RPMI7951 (cell line): ENCODE measurements around the gene CIDEB. TPM values are rescaled to one million over a fixed set of nuclear protein-coding genes. Genes with fewer than 3 reads are reported as not detected.
A peak's percentile ranks its signal among the peaks of the same experiment; 100 is the strongest.

ENCODE experiments used
- DNase-seq: peaks from one replicate; pipeline ENCODE4 v3.0.0-alpha.2; 2012; ENCODE audit warnings: low read depth
- total RNA-seq: library from RNA; depleted of rRNA; stranded (reverse); fragments of >200 nt; shearing (Covaris generic); gene quantifications from 2 replicates; pipeline ENCODE4 v1.2.3, GENCODE V29; 2014

The CIDEB gene
- total RNA-seq, 1 experiment from 2014 or later = not detected

DNA sequence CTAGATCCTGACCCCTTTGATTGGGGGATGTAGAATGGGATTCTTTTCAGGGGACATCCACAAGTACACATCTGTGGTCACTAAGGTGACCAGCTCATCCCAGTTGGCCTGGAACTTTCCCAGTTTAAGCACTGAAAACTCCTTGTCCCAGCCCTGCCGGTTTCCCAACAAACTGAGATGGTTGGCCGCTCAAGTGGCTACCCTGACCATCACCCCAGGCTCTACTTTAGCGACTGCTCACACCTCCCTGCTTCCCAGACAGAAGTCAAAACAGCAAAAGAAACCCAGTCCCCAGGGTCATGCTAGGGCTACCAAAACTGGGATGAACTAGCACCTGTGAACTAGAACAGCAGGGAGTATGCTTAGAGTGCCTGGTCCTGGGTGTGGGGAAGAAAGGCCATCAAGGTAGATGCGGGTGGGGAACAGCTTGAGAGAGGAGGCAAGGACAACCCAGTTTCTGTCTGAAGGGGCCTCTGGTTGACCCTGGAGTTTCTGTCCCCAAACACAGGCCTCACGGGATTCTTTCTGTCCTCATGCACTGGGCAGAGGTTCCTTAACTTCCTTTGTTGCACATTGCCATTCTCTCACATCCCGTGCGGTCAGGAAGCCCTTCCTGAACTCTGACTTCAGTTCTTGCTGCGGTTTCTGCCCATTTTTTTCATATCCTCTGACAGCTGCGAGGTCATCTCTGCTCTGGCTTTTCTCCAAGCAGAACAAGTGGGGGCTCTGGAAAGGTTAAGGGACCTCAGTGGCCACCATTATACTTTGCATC lies 5.1 kb upstream of the CIDEB start:
- DNase-seq = peak; percentile 40

DNA sequence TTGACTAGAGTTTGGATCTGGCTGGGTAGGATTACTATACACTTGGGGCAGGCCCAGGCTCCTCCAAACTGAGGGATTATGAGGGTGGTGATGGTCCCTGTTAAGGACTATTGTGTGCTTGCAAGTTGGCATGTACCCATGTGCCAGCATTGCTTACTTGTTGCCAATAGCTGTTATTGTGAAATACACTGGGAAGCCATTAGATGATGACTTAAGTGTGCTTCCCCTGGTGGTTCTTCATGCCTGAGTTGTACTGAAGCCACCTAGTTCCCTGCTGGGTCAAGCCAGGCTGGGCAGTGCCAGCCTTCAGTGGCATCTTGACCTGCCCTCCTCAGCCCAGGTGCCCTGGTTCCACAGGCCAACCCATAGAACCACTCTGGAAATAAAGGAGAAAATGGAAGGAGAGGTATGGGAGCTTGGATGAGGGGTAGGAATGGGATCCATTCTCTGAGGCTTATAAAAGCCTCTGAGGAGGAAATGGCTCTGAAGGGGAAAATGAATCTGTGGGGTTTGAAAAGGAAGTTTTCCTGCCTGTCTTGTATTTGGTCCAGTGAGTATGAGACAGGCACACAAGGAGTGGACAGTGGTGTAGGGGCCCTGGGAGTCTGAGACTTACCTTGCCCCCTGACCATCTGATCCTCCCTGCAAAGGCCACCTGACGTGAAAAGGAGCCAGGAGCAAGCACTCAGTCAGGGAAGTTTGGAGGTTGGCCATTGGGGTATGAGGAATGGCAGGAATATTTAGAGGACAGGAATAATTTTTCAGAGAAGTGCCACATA lies 4.2 kb upstream of the CIDEB start:
- DNase-seq = no peak

DNA sequence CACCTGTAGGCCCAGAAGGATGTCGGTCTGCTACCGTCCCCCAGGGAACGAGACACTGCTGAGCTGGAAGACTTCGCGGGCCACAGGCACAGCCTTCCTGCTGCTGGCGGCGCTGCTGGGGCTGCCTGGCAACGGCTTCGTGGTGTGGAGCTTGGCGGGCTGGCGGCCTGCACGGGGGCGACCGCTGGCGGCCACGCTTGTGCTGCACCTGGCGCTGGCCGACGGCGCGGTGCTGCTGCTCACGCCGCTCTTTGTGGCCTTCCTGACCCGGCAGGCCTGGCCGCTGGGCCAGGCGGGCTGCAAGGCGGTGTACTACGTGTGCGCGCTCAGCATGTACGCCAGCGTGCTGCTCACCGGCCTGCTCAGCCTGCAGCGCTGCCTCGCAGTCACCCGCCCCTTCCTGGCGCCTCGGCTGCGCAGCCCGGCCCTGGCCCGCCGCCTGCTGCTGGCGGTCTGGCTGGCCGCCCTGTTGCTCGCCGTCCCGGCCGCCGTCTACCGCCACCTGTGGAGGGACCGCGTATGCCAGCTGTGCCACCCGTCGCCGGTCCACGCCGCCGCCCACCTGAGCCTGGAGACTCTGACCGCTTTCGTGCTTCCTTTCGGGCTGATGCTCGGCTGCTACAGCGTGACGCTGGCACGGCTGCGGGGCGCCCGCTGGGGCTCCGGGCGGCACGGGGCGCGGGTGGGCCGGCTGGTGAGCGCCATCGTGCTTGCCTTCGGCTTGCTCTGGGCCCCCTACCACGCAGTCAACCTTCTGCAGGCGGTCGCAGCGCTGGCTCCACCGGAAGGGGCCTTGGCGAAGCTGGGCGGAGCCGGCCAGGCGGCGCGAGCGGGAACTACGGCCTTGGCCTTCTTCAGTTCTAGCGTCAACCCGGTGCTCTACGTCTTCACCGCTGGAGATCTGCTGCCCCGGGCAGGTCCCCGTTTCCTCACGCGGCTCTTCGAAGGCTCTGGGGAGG lies 3.1 kb upstream of the CIDEB start, which contains the start of gene LTB4R:
Gene LTB4R, plus strand, starts transcription at position 857 of the 959 bp plus-strand sequence. CDS start 4,150 bp downstream, outside the sequence.
- DNase-seq = no peak

DNA sequence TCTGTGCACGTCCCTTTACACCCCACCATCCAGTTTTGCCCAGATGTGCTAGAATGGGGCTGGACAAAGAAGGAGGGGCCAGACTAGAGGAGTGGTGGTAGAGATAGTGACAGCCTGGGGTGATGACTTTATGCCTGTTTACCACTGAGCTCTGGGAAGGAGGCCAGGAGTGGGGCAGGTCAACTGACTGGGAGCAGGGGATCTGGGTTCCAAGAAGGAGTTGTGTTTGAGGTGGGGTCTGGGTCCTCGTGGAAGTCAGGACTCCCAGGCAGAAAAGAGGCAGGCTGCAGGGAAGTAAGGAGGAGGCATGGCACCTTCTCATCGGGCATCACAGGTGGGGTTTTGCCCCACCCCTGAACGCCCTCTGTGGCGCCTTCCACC lies 2.5 kb upstream of the CIDEB start:
- DNase-seq = no peak

DNA sequence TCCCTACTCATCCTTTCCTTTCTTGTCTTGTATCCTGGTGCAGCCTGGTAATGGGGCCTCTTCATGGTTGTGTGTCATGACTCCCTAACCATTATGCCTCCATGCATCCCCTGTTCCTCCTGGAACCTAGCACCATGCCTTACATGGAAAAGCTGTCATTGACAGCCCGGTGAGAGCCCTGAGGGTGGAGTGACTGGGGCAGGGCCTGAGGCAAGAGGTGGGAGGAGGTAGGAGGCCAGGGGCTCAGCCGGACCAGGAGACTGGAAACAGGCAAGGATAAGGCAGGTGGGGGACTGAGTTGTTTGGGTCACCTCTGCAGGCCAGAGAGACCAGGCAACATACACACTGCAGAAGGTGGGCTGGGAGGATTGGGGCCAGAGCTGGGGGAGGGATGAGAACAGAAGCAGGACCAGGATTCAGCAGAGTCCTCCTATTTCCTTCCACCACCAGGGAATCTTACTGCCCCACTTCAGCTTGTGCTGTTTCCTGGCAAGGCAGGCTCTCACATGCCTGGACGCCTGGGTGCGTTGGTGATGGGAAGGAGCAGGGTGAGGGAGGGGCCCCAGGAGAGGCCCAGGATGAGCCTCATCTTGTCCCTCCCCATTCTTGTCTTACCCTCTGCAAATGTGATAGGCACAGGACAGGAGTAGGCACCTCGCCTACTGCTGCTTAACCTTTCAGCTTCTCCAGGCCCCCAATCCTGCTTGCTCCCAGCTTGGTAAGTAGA lies 1.9 kb upstream of the CIDEB start, which contains the start of gene LTB4R2:
Gene LTB4R2, plus strand, starts transcription at position 603 of the 727 bp plus-strand sequence. CDS start 525 bp downstream, outside the sequence.
- no peak for DNase-seq

DNA sequence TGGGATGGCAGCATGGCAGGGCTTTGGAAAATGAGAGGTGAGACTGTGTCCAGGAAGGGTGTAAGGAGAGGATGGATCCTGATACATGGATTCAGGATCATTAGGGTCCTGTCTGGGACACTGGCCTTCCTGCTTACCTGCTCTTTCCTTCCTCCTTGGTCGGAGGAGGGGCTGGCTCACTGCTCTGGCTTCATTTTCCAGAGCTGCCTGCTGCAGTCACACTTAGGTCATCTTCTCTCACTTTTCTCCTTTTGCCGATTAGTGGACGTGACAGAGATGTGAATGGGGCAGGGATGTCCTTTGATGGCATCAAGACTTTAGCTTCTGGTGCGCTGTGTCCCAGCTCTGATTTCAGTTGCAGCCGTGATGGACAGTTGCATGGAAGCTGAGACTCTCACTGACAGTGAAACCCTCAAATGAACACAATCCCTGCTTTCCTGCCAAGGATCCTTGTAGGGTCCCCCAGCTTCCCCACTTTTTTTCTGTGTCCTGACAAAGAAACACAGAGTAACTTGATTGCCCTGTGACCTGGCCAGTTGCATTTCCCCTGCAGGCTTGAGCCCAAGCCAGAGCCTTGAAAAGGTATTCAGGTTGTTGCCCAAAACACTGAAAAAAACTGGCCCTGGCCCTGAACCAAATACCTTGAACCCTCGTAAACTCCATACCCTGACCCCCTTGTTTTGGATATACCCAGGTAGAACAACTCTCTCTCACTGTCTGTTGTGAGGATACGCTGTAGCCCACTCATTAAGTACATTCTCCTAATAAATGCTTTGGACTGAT lies 756 bp upstream of the CIDEB start:
- no peak for DNase-seq

DNA sequence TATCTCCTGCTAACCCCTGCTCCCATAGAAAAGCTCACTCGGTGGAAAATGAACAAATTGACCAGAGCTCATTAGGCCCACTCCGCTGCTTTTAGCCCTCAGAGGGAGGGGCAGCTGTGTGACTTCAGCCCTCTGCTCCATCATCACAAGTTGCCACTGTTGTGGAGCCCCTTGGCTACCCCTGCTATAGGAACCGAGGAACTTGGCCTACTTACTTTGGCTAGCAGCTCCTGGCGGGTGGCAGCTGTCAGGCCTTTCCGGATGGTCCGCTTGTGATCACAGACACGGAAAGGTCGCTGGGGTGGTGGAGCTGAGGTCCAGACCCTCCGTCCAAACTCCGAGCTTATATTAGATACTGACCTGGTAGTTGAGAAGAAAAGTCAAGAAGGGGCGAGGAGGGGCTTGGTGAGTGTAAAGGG lies 612 bp downstream of the CIDEB start:
- no peak for DNase-seq

DNA sequence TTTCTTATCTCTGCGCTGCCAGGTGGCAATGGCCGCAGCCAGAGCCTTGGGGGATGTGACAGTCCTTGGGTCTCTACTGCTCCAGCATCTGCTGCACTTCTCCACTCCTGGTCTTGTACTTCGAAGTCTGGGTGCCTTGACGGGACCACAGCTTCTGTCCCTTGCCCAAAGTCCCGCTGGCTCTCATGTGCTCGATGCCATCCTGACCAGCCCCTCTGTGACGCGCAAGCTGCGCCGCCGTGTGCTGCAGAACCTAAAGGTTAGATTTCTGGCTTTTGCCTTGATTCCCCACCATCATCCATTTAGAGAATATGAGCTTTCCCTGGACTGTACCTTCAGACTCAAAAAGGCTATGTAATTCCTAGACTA lies 3.8 kb downstream of the CIDEB start:
- no peak for DNase-seq

DNA sequence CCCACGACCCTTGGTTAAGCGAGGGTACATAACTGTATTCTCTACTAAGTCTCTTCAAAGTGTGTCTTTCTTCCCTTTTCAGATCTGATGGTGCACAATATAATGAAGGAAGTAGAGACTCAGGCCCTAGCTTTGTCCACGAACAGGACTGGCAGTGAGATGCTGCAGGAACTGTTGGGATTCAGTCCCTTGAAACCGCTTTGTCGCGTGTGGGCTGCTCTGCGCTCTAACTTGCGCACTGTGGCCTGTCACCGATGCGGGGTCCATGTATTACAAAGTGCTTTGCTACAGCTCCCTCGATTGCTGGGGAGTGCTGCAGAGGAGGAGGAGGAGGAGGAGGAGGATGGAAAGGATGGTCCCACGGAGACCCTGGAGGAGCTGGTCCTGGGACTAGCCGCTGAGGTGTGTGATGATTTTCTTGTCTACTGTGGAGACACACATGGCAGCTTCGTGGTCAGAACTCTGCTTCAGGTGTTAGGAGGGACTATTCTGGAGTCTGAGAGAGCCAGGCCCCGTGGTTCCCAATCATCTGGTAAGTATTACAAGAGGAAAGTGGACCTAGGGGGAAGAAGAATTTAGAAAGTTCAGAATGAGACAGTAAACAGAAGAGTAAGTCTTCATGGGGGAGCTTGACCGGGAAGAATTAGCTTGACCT lies 7.3 kb downstream of the CIDEB start:
- no peak for DNase-seq

DNA sequence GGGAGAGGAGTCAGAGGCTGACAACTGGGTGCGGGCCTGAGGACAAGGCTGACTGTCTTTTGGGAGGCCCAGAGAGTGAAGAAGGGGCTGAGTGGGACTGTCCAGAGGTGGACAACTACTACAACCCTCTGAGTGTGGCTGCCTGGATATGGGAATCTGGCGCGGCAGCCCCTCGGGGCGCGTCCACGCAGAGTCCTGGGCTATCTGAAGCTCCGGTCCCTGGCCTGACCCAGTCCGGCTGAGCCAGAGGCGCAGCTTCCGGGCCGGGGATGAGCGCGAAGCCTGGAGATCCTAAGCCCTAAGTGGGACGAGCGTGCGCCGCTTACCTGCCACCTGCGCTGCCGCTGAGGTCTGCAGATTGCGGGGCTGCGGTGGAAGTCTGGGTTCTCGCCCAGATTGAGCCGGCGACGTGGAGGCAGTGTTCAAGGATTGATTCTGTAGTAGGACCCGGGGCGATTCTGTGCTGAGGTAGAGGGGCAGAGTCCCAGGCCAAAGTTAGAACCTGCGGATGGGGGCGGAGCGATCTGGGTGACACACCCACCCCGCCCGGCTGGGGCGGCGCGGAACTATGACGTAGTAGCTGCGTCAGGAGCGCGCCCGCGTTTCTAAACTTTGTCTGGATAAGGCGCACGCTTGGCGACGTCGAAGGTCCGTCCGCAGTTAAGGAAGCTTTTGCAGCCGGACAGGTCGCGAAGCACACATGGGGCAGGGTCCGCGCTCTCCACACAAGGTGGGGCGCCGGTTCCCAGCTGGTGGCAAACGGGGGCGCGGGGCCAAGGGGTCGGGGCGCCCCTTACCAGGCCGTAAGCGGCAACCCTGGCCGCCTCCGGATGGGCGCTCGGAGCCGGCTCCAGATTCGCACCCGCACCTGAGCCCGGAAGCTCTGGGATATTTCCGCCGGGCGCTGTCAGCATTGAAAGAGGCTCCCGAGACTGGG lies 8.3 kb downstream of the CIDEB start, which contains the start of the genes DHRS1 and NOP9:
Gene DHRS1, minus strand, starts transcription at position 526 of the 937 bp plus-strand sequence. CDS start 674 bp downstream, outside the sequence.
Gene NOP9, plus strand, starts transcription at position 596 of the 937 bp plus-strand sequence. Its CDS starts 105 bp downstream, at position 701.
- peak; percentile 82 for DNase-seq

DNA sequence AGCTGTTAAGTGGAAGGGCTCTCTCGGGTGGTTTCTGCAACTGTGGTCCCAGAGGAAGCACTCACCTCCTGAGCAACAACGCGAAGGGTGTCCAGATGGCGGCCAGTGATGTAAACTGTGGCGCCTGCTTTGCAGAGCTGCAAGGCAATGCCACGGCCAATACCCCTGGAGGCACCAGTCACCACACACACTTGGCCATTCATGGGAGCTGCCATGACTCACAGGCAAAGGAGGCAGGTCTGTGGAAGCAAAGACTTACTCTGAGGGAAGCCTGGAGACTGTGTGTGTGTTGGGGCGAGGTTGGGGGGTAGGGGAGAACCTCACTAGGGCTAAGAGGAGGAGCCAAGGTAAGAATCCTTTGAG lies 8.9 kb downstream of the CIDEB start:
- DNase-seq = peak; percentile 93

DNA sequence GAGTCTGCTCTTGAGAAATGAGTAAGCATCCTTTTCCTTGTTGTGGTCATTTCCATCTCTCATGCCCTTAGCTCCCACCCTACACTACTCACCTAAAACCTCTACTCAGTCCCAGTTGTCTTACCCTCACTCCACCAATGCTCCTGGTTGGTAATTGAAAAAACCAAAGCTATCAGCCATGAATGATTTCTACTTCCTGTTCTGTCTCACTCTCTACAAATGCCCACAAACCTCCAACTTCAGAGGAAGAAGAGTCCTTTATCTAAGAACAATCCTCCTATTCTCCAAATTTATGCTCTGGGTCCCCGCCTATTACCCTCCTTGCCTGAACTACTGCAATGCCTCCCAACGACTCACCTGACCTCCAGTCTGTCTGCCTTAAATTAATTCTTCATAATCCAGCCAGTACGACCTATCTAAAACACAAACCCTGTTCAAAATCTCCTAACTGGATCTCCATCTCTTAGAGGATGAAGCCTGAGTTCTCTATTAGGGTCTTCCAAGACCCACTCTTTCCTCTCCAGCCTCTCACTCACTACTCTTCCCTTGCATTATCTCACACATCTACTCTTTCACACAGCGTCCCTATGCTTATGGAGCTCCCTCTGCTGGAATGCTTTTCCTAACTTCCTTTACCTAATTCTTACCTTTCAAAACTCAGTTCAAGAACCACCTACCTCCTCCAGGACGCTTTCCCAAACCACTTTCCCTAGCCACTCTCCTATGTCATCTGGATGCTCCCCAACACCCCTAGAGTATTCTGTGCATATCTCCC lies 10.4 kb downstream of the CIDEB start:
- DNase-seq = no peak

DNA sequence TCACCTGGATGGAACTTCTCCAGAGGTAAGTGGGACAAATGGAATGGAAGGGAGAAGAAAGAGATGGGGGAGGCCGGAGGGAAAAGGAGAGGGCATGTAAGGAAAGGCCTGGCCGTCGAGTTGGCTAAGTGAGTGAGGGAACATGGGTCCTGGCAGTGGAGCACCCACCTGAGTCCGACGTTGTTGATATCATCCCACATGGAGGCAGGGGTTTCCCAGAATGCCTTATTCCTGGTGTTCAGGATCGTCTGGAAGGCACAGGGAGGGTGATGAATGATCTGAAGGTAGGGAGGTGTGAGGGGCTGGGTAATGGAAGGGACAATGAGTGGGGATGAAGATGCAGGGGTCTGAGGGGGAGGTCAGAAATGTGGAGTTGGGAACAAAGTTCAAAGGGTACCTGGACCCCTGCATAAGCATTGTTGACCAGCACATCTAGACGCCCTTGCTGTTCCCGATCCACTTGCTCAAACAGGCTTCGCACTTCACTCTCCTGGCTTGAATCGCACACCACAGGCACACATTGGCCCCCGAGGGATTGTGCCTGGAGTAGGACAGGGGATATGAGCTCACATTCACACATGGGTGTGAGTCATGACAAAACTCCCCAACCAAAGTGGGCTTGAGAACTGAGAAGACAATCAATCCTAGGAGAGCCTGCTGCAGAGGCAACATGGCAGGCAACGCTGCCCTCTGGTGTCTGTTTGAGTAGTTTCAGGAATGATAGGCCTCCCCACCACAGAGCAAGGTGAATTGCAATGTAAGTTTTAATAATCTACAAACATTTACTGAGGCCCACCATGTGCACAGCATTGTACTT lies 11.2 kb downstream of the CIDEB start:
- peak; percentile 86 for DNase-seq

DNA sequence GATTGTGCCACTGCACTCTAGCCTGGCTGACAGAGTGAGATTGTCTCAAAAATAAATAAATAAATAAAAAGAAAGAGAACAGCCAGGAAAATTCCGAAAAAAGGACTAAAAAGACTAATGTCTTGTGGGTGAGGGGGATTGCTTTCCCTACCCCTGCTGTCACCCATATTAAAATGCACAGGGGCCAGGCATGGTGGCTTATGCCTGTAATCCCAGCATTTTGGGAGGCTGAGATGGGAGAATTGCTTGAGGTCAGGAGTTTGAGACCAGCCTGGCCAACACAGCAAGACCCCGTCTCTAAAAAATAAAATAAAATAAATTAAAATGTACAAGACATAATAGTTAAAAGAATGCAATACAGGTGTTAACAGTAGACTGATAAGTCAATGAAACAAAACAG lies 14.3 kb downstream of the CIDEB start:
- no peak for DNase-seq

DNA sequence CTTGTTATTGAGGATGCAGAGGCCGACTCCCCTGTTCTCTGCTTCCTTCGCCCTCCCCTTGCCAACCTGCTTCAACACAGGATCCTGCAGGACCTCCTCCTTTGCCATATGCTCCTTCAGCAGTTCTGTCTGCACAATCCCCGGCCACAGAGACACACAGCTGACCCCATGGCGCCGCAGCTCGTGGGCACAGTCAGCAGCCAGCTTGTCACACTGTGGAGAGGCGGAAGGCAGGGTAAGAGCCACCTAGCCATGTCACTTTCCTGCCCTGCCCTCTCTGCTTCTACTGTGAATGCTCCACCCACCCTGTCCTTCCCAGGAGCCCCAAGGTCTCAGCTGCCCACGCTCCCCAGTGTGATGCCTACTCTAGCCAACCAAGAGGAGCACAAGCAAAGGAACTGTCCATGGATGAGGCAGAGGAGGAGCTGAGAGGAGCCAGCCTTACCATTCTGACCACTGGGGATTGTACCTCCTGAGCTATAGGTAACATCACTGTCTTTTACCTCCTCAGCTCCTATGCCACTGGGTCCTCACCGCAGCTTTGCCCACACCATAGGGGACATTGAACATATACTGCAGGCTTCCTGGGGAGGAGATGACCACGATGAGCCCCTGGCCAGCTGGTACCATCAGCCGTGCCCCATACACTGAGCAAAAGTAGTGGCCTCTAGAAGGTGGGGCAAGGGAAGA lies 15.5 kb downstream of the CIDEB start:
- DNase-seq = no peak
